BE2C (cell line): ENCODE measurements around the gene OR10S1. TPM values are rescaled to one million over a fixed set of nuclear protein-coding genes. Genes with fewer than 3 reads are reported as not detected.
"Not testable (repeated sequence)": the region's sequence is repeated elsewhere in the genome, so short reads cannot be mapped to it uniquely, and the experiment has no call there.

ENCODE experiments used
- DNase-seq: peaks from one replicate; pipeline ENCODE4 v3.0.0-alpha.2; 2020
- H3K27me3 ChIP-seq: fragments of 250-450 bp; sonication (Bioruptor Pico); 2 replicates; pipeline ENCODE4 v1.5.1; 2020; ENCODE audit warnings: mild to moderate bottlenecking
- H3K36me3 ChIP-seq: fragments of 250-450 bp; sonication (Bioruptor Pico); 2 replicates; pipeline ENCODE4 v1.5.1; 2020; ENCODE audit warnings: mild to moderate bottlenecking
- H3K4me1 ChIP-seq: fragments of 250-450 bp; sonication (Bioruptor Pico); 2 replicates; pipeline ENCODE4 v1.5.1; 2020
- H3K4me3 ChIP-seq: 2 replicates; pipeline ENCODE4 v1.5.1; 2011; ENCODE audit warnings: low read depth, low read length
- H3K9me3 ChIP-seq: fragments of 250-450 bp; sonication (Bioruptor Pico); 2 replicates; pipeline ENCODE4 v1.5.1; 2020
- polyA plus RNA-seq: library from polyadenylated mRNA; unstranded; fragments of >200 nt; gene quantifications from one replicate; pipeline ENCODE4 v1.2.1, GENCODE V29; 2012; ENCODE audit warnings: low read depth, missing spikeins; ENCODE audit not compliant: insufficient read length, insufficient read depth
- TF ChIP-seq, protein P1 (sequence below): IDR thresholded peaks from 2 replicates; pipeline ENCODE4 v1.5.1; 2012; ENCODE audit warnings: mild to moderate bottlenecking, low read depth, low read length

The OR10S1 gene, protein sequence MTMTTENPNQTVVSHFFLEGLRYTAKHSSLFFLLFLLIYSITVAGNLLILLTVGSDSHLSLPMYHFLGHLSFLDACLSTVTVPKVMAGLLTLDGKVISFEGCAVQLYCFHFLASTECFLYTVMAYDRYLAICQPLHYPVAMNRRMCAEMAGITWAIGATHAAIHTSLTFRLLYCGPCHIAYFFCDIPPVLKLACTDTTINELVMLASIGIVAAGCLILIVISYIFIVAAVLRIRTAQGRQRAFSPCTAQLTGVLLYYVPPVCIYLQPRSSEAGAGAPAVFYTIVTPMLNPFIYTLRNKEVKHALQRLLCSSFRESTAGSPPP
- polyA plus RNA-seq: not detected

DNA sequence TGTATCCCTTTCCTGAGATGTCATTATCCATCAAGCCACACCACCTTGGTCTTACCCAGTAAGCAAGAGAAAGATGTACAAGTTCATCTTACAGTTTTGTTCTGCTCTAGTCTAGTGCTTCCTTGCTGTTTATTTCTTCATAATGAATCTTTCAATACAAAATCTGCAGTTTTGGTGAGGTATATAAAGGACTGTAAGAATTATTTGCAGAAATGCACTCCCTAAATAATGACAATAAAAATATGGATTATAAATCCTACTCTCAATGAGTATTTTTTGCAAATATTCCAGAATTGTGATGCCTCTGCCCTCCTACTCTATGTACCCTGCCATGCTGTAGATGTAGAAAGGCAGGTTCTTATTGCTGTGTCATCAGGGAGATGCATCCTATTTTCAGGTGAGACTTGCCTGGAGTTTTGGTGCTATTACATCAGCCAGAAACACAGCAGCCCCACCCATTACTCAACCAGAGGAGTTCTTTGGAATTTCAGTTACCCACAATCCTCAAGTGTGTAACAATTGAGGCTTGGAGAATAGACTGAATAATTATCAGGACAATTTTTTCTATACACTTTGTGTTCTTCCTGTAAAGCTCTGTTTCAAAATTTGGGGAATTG is at the start of gene OR10S1:
Gene OR10S1 (minus strand): TSS at position 51 of the 617 bp plus-strand sequence. CDS start 117 bp downstream, outside the sequence.
- Histone ChIP-seq H3K9me3 (no peaks in the 10 kb centered on the region), H3K36me3 (no peaks in the 10 kb centered on the region), H3K27me3 (no peaks in the 10 kb centered on the region), H3K4me1 (no peaks in the 10 kb centered on the region), H3K4me3 (no peak within 1 kb of the TSS)
- no peak for DNase-seq
- TF ChIP-seq, protein P1, sequence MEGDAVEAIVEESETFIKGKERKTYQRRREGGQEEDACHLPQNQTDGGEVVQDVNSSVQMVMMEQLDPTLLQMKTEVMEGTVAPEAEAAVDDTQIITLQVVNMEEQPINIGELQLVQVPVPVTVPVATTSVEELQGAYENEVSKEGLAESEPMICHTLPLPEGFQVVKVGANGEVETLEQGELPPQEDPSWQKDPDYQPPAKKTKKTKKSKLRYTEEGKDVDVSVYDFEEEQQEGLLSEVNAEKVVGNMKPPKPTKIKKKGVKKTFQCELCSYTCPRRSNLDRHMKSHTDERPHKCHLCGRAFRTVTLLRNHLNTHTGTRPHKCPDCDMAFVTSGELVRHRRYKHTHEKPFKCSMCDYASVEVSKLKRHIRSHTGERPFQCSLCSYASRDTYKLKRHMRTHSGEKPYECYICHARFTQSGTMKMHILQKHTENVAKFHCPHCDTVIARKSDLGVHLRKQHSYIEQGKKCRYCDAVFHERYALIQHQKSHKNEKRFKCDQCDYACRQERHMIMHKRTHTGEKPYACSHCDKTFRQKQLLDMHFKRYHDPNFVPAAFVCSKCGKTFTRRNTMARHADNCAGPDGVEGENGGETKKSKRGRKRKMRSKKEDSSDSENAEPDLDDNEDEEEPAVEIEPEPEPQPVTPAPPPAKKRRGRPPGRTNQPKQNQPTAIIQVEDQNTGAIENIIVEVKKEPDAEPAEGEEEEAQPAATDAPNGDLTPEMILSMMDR: no peak

DNA sequence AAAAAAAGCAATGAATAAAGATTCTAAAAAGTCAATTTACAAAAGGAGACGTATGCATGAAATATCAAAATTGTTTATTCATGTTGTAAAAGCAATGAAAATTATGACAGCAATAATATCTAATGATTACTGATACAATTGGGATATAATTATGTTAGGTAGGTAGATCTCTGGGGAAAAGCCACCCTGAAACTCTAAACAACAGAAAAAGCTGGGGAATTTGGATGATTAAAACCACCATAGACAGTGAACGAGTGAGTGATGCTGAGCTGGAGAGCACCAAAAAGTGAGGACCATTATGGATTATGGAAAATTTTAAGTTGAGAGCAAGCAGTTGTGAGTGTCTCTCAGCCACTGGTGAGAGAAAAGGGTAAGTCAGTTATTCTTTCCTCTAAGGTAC is 48.9 kb upstream of the OR10S1 start, which contains the start of gene OR10G8:
Gene OR10G8 (plus strand): TSS at position 301 of the 400 bp plus-strand sequence. CDS start 2,825 bp downstream, outside the sequence.
- H3K9me3 ChIP-seq: no peaks in the 10 kb centered on the region
- H3K27me3 ChIP-seq: no peaks in the 10 kb centered on the region
- no peak for DNase-seq
- TF ChIP-seq, protein P1: no peak
- no peaks in the 10 kb centered on the region for H3K4me1 ChIP-seq
- no peaks in the 10 kb centered on the region for H3K36me3 ChIP-seq
- no peak within 1 kb of the TSS for H3K4me3 ChIP-seq

DNA sequence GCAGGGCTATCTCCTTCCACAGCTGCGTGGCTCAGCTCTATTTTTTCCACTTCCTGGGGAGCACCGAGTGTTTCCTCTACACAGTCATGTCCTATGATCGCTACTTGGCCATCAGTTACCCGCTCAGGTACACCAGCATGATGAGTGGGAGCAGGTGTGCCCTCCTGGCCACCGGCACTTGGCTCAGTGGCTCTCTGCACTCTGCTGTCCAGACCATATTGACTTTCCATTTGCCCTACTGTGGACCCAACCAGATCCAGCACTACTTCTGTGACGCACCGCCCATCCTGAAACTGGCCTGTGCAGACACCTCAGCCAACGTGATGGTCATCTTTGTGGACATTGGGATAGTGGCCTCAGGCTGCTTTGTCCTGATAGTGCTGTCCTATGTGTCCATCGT is 38.3 kb upstream of the OR10S1 start:
- H3K9me3 ChIP-seq, H3K27me3 ChIP-seq, H3K4me3 ChIP-seq, DNase-seq, H3K36me3 ChIP-seq, H3K4me1 ChIP-seq: not testable (repeated sequence)

DNA sequence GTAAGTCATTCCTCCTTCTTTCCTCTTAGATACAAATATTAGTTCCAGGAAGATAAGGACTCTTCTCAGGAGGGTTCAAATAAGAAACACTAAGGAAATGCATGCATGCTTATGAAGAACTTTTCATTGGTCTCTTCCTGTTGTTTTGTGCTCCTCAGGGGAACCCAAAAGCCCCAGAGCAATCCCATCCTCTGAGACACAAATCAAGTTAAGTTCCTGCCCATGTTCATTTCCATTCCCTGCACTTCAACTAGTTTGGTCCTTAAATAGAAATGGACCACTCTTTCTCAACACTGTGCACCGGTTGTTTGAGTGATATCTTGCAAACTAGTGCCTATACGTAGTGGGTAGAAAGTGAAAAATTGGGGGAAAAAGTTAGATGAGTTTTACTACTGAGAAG is 35.1 kb upstream of the OR10S1 start, which contains the start of gene OR10G4:
Gene OR10G4 (plus strand): TSS at position 301 of the 400 bp plus-strand sequence. CDS start 2,578 bp downstream, outside the sequence.
- TF ChIP-seq, protein P1: no peak
- no peaks in the 10 kb centered on the region for H3K4me1 ChIP-seq
- H3K36me3 ChIP-seq: no peaks in the 10 kb centered on the region
- no peak within 1 kb of the TSS for H3K4me3 ChIP-seq
- no peak for DNase-seq
- no peaks in the 10 kb centered on the region for H3K27me3 ChIP-seq
- no peaks in the 10 kb centered on the region for H3K9me3 ChIP-seq

DNA sequence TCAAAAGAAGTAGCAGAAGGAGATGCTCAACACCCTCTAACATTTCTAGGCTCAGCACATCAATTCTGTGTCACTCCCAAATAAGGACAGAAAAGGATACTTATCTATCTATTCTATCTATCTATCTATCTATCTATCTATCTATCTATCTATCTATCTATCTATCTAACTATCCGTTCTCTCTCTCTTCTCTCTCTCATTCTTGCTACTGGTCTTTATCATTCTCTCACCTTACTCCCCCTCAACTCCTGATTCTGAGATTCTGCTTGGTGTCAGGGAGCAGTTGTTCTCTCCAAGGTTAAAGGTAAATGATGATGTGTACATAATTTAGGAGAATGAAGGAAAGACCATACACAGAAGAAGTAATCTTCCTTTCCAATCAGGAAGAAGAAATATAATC is 17.5 kb upstream of the OR10S1 start, which contains the start of gene OR10G6:
Gene OR10G6 (minus strand): TSS at position 43 of the 400 bp plus-strand sequence. CDS start 0 bp downstream, at position 43.
- H3K4me3 ChIP-seq: no peak within 1 kb of the TSS
- TF ChIP-seq, protein P1: no peak
- H3K27me3 ChIP-seq: no peaks in the 10 kb centered on the region
- H3K4me1 ChIP-seq: no peaks in the 10 kb centered on the region
- no peaks in the 10 kb centered on the region for H3K9me3 ChIP-seq
- DNase-seq: no peak
- no peaks in the 10 kb centered on the region for H3K36me3 ChIP-seq

DNA sequence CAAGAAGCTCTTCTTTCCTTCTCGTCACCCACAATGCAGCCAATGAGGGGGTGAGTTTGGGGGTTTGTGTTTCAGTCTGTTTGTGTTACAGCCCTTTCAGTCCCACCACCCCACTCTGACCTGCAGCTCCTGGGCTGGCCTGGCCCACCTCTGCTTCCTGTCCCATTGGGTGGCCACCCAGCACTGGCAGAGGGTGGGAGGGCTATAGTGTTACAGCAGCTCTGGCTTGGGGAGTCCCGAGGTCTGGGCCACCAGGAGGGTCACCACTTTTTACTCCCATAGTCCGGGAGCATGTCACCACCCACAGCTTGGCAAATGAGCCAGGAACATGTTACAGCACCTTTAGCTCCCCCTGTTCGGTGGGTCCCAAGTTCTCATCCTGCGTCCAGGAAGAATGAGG is 1.7 kb upstream of the OR10S1 start:
- Histone ChIP-seq H3K9me3 (no peaks in the 10 kb centered on the region), H3K4me3 (no peak overlapping the region)
- no peak for DNase-seq

More for the DNA sequence above, 1.7 kb upstream of the OR10S1 start:
- Histone ChIP-seq H3K27me3 (no peaks in the 10 kb centered on the region), H3K36me3 (no peaks in the 10 kb centered on the region), H3K4me1 (no peaks in the 10 kb centered on the region)
- TF ChIP-seq, protein P1: no peak
